ENCODE data around the gene CACNA2D2.
"Not testable (repeated sequence)": the region's sequence is repeated elsewhere in the genome, so short reads cannot be mapped to it uniquely, and the experiment has no call there.

The CACNA2D2 gene

DNA sequence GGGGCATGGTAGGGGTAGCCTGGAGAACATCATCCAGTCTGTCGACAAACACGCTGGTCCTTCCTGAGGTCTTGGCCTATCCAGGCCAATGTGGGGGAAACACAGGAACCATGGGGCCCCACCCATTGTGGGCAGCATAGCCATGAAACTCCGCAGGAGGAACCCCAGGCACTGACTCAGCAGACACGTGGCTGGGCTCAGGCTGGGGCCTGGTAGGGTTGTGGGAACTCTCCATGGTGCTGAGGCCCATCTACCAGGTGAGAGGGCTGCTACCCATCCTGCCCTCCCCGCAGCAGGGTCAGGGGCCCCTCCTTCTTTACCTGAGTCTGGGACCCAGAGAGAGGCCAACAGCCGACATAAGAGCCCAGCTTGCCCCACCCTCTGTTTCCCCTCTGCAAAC is 22.6 kb upstream of the CACNA2D2 start:
- no peak for DNase-seq

DNA sequence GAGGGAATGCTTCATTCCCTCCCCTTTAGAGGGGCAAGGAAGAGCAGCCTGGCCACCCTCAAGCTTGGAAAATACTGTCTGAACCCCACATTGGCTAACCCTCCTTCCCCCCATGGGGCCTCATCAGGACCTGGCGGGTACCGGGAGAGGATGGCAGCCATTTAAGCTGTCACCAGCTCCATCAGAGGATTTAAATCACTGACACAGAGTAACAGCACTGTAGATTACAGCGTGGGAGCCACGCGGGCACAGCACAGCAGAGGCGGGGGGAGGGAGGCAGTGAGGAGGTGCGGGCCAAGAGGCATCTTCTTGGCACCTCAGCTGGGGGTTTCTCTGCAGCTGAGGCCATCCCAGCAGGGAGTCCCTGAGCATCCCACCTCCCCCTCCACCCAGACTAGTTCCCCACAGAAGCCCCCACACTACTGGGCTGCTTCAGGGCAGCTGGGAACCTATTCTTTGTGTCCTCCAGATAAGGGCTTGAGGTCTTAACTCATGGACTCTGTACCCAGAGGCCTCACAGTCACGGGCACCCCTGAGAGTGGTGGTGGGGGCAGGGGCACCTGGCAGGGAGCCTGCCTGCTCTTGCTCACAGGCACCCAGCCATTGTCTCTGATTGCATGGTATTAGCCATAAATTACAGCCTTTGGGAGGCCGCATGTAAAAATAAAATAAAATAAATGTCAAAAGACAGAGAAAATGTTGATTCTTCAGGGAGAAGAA is 21.9 kb upstream of the CACNA2D2 start:
- no peak for DNase-seq

DNA sequence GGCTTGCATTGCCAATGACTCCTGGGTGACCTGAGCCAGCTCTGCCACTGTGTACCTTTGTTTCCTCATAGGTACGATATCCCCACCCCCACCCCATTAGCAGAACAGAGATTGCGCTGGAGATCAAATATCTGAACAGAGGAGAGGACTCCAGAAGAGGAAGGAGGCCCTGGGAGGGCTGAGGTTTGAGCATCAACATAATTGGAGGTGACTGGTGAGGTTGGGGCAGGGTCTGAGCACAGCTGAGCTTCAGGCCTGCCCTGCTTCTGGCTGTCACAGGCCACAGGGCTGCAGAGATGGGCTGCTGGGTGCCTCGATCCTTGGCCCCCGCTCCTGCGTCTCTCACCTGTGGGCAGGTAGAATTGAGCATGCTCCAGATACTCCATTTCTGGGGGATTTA is 21.3 kb upstream of the CACNA2D2 start:
- DNase-seq = peak; percentile 72

DNA sequence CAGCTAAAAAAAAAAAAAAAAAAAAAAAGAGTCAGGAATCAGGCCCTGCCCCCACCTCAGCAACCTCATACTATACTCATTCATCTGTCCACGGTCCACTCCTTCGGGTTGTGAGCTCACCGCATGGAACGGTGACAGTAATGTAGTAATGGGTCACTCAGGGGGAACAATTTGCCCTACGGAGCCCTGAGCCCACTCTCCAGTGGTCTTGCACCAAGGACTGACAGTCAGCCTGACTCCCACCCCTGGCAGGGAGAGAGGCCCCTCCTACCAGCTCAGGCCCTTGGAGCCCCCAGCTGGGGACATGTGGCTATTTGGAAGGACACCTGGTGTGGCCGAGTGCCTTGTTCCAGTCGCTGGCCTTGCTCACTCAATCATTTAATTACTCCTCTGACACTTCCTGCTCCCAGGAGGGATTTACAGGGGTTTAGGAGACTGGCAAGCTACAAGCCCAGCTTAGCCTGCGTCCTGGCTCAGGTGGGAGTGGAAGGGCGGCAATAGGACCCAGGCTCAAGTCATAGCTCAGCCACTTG is 19.9 kb upstream of the CACNA2D2 start:
- DNase-seq = no peak

- DNase-seq = peak; percentile 53
Measured at GRCh38 chr3:50521572-50521971, 18.1 kb upstream of the CACNA2D2 start.

DNA sequence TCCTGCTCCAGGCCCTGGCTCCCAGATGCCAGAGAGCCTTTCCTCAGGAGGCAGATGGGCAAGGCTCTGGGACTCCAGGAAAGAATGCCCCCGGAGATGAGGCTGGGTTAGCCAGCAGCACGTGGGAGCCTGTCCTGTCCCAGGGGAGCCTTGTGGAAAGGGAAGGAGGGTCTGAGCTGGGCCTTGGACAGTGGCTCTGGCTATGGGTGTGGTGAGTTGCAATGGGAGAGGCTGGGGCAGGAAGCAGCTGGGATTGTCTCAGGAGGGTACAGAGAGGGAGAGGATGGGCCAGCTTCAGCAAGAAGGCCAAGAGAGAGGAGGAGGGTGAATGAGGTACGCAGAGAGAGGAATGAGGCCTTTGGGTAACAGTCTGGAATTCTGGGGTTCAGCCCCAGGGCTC is 17.4 kb upstream of the CACNA2D2 start:
- DNase-seq = no peak

DNA sequence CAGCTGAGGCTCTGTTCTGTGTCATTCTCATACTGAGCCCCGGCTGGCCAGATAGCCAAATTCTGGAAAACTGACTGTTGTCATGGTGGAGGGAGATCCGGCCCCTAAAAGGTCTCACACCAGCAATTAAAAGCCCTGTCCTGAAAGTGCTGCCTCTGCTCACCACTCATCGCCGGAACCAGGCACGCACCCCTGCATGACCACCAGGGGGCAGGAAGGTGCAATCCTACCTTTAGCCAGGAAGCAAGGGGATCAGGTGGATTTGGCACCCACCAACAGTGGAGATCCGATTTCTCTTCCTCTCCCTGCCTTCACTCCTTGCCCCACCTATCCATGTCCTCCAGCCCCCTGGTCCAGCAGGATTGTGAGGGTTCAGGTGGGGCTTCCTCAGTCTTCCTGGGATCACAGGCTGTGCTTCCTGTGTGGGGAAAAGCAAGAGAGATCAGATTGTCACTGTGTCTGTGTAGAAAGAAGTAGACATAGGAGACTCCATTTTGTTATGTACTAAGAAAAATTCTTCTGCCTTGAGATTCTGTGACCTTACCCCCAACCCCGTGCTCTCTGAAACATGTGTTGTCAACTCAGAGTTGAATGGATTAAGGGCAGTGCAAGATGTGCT is 16.1 kb upstream of the CACNA2D2 start:
- peak; percentile 75 for DNase-seq

DNA sequence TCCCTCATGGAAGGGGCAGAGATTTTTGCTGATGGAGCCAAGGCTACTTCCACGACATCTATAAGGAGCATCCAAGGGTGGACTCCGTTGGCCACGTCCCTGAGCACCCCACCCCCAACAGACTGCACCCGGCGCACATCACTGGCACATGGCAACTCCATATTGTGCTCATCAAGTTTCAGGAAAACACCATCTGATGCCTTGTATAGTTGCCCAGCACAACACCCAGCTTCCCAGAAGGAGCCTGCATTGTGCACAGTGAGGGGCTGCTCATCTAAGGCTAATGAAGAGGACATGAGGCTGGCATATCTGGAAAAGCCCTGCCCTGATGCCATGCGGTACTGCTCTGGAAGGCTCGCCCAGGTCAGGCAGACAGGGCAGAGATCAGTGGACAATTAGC is 15.0 kb upstream of the CACNA2D2 start:
- DNase-seq = no peak

DNA sequence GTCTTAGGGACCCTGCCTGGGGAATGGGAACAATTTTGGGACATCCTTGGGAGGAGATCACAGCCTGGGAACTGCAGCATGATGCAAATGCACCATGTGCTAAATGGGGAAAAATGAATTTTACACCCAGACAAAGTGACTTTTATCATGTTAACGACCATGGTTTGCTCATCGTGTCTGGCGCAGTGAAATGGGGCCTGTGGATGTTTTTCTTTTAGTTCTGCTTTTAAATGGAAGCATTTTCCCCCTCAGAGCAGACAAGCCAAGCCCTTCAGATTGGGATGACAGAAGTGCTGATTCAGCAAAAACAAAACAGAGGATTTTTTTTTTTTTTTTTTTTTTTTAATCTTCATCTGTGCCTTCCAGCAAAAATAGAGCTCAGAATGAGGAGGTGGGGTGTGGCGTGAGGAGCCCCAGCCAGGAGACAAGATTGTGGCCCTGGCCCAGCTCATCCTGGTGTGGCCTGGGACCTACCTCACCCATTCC is 14.3 kb upstream of the CACNA2D2 start:
- no peak for DNase-seq

- DNase-seq = no peak
Measured at GRCh38 chr3:50516440-50516871, 13.0 kb upstream of the CACNA2D2 start.

- DNase-seq = peak; percentile 86
Measured at GRCh38 chr3:50515565-50516439, 12.4 kb upstream of the CACNA2D2 start.

GRCh38 chr3:50512908-50513307 is 9.5 kb upstream of the CACNA2D2 start:
- not testable (repeated sequence) for DNase-seq

GRCh38 chr3:50512131-50512530 is 8.7 kb upstream of the CACNA2D2 start:
- no peak for DNase-seq

DNA sequence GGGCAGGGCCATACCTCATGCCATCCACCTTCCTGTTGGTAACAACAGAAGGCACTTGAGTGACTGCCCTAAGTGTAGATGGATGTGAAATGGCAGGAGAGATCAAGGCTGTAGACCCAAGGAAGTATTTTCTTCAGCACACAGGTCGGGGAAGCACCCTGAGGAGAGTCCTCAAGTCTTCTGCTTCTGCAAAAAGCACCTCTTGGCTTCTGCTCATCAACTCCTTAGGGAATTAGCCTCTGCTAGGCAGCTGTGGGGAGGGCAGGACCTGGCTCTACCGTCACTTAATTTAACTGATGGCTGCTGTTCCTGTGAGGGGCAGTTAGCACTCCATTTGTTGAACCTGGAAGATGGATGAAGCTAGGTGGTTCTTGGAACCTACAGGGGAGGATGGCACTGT is 6.9 kb upstream of the CACNA2D2 start:
- no peak for DNase-seq

GRCh38 chr3:50509715-50510114 is 6.3 kb upstream of the CACNA2D2 start:
- DNase-seq = no peak

DNA sequence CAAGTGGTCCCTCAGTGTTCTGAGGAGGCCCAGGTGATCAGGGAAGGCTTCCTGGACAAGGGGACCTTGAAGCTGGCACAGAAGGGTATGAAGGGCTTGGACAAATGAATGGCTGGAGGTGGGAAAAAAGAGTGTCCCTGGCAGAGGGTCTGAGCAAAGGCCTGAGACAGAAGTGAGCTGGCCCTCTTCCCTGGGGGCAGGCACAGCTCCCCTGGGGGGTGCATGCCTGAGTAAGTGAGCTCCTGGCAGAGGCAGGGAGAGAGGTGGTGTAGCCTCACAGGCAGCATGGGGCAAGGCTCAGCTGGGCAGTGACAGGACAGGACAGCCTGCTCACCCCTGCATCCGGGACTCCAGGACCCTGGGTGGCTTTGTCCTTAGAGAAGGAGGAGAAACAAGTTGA is 5.4 kb upstream of the CACNA2D2 start:
- DNase-seq = no peak

DNA sequence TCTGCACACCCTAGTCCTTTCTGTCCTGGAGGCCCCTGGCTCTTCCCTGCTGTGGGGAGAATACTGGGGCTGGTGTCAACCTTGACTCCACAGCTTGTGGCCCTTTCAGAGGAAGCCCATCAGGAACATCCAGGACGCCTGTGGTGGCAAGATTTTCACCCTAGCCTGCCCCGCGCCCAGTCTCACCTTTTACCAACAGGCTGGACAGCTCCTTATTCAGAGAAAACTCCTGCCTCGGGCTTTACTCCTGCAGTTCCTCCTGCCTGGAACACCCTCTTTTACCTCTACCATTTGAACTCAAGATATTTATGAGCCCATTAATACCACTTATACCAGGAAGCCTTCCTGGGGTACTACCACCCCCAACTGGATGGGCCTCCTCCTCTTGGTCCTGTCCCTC is 2.7 kb upstream of the CACNA2D2 start:
- no peak for DNase-seq

- DNase-seq = no peak
Measured at GRCh38 chr3:50504681-50505080, 1.2 kb upstream of the CACNA2D2 start.

DNA sequence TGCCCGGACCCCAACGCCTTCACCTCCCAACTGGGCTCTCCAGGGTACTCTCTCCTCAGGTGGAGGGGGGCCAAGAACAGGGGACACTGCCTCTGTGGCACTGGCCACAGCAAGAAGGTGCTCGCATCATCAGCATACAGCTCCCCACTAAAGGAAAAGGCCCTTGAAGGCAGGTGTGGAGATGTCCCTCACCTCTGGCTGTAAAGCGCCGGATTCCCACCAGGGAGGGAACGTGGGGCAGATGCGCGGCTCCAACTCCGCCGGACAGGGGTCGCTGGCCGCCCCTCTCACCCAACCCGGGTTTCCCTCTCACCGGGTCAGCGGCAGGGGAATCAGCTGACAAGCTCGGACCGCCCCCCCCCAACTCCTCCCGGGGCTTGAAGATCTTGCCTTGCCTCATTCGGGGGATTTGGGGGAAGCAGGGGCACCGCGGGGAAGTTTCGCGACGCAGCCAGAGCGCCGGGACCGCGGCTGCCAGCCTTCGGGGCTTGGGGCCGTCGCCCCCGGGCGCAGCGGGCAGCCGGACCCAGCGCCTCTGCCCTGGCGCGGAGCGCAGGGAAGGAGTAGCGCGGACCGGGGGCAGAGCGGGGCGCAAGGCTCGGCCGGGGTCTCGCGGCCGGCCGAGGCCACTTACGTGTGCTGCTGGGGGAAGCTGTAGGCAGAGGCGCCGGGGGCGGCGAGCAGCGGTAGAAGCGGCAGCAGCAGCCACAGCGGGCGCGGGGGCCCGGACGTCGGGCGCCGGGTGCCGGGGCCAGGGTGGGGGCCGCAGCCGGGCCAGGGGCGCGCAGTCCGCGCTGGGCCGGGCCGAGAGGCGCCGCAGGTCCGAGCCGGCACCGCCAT is 630 bp downstream of the CACNA2D2 start:
- peak; percentile 62 for DNase-seq

DNA sequence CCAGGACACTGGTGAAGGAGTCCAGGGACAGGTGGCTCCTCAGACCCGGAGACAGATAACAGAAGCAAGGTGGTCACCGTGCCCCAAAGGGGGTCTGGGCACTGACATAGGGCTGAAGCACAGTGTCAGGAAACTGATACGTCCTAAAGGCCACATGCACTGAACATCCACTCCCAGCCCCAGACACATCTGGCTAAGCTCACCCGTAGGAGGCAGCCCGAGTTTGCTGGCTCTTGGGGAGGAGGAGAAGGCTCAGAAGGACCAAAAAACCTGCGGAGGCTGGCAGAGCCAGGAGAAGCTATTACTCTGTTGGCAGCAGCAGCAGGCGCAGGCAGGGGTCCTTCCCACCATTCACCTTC is 1.2 kb downstream of the CACNA2D2 start:
- DNase-seq = no peak

DNA sequence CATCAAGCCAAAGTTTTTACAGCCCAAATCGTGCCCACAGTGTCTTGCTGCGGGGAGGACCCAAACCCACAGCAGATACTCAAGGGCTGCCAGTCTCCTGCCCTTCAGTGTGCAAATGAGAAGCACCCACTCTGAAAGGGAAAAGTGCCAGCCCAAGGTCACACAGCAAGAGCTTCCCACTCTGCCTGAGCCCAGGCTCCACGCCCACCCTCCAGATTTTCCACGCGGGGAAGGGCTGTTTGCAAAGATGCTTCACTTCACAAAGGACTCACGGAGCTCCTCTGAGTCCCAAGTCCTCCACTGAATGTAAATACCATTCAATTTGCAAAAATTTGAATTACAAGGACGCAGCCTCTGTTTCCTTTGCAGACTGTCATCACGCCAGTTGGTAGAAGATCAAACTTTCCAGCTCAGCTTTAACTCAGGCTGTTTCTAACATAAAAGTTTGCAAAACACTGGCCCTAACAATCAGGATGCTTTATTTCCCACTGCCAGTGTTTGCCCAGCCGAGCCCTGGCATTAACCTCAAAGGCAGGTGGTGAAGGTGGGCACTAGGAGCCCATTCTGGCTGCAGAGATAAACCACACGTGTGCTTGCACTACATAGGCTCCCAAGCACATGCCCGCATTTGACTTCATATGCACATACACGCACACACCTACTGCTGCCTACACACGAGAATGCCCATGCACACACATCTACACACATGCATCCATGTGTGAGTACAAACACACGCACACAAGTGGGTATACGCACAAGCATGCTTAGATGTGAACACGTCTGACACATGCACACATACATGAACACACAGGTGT is 7.6 kb downstream of the CACNA2D2 start:
- DNase-seq = no peak

GRCh38 chr3:50494126-50494525 is 9.3 kb downstream of the CACNA2D2 start:
- DNase-seq = no peak

Data from retina (tissue), 1 donor.